AG04449 (cell line): ENCODE measurements around the gene SIRT7.

Experiments
- CTCF ChIA-PET: fragments of 350-600 bp; formaldehyde crosslinking; extraction: SDS; loops from one replicate; lab custom pipeline; 2021; ENCODE audit warnings: antibody characterized with exemption; lab: Yijun Ruan, JAX
- POLR2A ChIA-PET: fragments of 400-600, 350-600 bp; formaldehyde crosslinking; extraction: SDS; loops from one replicate; lab custom pipeline; 2020; ENCODE audit warnings: antibody characterized with exemption, inconsistent platforms; lab: Yijun Ruan, JAX
- DNase-seq: peaks from one replicate; pipeline ENCODE4 v3.0.0-alpha.2; 2010; ENCODE audit warnings: low read depth, low spot score
- H3K4me3 ChIP-seq: 2 replicates; pipeline ENCODE4 v1.5.1; 2011; ENCODE audit warnings: low read depth, mild to moderate bottlenecking, control low read depth, low read length
- CTCF ChIP-seq: IDR thresholded peaks from one replicate; pipeline ENCODE4 v1.5.1; 2011; ENCODE audit warnings: mild to moderate bottlenecking, moderate library complexity, low read length, control low read depth, inconsistent platforms; ENCODE audit not compliant: insufficient read depth; ENCODE audit errors: missing control alignments

Gene SIRT7

GRCh38 chr17:81962499-81963441 is 44.8 kb upstream of the SIRT7 start:
- no peak for TF ChIP-seq CTCF
- ChIA-PET CTCF (interaction anchor here (1.2 to 7.0 kb wide), 4 partner anchors 10 to 68 kb away, joined by 3 to 290 read pairs (median 5); partner anchors contain the start of genes CENPX and LRRC45), POLR2A (no interaction called here)
- no peak for DNase-seq
- H3K4me3 ChIP-seq = no peak overlapping the region

- POLR2A ChIA-PET = no interaction called here
- CTCF ChIA-PET = interaction anchor here (1.3 to 7.0 kb wide), 9 partner anchors 9 to 76 kb away, joined by 3 to 290 read pairs (median 15); partner anchors contain the start of genes CENPX, DCXR, LRRC45 and RAC3
- TF ChIP-seq CTCF = no peak
- no peak for DNase-seq
- H3K4me3 ChIP-seq = no peak overlapping the region
These were observed 43.8 kb upstream of the SIRT7 start for GRCh38 chr17:81961521-81962498.

GRCh38 chr17:81961087-81961511 is 43.1 kb upstream of the SIRT7 start, which contains the start of gene NOTUM:
NOTUM (minus strand) TSS chr17:81961187; CDS start chr17:81960909, 278 bp downstream.
- POLR2A ChIA-PET = no interaction called here
- no peak for DNase-seq
- CTCF ChIA-PET = interaction anchor here (0.7 to 7.0 kb wide), 15 partner anchors 10 to 91 kb away, joined by 3 to 290 read pairs (median 13); partner anchors contain the start of genes ARHGDIA, ASPSCR1, CENPX and DCXR
- peak within 1 kb of the TSS; percentile 24; the same call in 1 of the 2 replicates for H3K4me3 ChIP-seq
- peak; percentile 41 for TF ChIP-seq CTCF

- POLR2A ChIA-PET = interaction anchor here (1.1 to 1.6 kb wide), 2 partner anchors 59 to 61 kb away, joined by 5 to 10 read pairs; no protein-coding TSS in a partner anchor
- no peak for DNase-seq
- CTCF ChIA-PET = interaction anchor here (0.7 to 7.0 kb wide), 35 partner anchors 8 to 223 kb away, joined by 3 to 290 read pairs (median 6); partner anchors contain the start of genes ARHGDIA, ASPSCR1, CENPX and DCXR
- TF ChIP-seq CTCF = no peak
- H3K4me3 ChIP-seq = peak overlapping the region; percentile 24; the same call in 1 of the 2 replicates
These were observed 42.4 kb upstream of the SIRT7 start for GRCh38 chr17:81960130-81960958.

- H3K4me3 ChIP-seq = peak overlapping the region; percentile 24; the same call in 1 of the 2 replicates
- peak; percentile 80 for TF ChIP-seq CTCF
- CTCF ChIA-PET = interaction anchor here (0.7 to 7.0 kb wide), 44 partner anchors 9 to 223 kb away, joined by 3 to 290 read pairs (median 6); partner anchors contain the start of genes ARHGDIA, ASPSCR1, CENPX and DCXR
- DNase-seq = no peak
- POLR2A ChIA-PET = interaction anchor here (0.8 to 1.6 kb wide), 3 partner anchors 60 to 76 kb away, joined by 3 to 10 read pairs (median 5); no protein-coding TSS in a partner anchor
These were observed 41.6 kb upstream of the SIRT7 start for GRCh38 chr17:81959362-81960129.
